GM19099 (cell line): ENCODE measurements around the gene TRIM26.

Experiments
- POLR2A ChIP-seq: IDR thresholded peaks from 3 replicates; pipeline ENCODE4 v1.6.1; 2011; ENCODE audit warnings: low read depth; ENCODE audit not compliant: insufficient read length; ENCODE audit errors: extremely low read depth

Gene TRIM26

DNA sequence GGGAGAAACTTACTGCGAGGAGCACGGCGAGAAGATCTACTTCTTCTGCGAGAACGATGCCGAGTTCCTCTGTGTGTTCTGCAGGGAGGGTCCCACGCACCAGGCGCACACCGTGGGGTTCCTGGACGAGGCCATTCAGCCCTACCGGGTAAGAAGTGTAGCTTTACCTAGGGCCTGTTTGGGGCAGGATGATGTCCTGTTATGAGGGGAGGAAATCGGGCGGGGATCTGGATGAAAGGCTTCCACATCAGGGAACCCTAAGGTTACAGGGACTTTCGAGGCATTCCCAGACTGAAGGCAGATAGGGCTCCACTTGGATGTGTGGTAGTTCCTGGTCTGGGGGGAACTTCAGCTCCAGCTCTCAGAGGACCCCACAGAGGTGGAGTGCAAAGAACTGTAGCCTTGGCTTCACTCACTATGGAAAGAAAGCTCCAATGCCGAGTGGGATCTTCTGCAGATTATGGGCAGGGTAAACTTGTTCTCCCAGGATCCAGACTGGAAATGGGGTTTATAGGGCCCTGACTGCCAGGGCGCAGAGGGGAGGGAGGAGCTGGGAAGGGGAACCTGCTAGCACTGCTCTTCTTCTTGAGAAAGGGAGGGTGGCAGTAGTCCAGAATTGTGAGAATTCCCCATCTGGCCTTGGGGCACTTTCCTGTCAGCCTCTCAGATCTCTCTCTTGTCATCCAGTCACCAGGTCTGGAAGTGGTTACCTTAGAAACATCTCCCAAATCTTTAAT, 49.1 kb downstream of the TRIM26 start:
- no peak for TF ChIP-seq POLR2A

DNA sequence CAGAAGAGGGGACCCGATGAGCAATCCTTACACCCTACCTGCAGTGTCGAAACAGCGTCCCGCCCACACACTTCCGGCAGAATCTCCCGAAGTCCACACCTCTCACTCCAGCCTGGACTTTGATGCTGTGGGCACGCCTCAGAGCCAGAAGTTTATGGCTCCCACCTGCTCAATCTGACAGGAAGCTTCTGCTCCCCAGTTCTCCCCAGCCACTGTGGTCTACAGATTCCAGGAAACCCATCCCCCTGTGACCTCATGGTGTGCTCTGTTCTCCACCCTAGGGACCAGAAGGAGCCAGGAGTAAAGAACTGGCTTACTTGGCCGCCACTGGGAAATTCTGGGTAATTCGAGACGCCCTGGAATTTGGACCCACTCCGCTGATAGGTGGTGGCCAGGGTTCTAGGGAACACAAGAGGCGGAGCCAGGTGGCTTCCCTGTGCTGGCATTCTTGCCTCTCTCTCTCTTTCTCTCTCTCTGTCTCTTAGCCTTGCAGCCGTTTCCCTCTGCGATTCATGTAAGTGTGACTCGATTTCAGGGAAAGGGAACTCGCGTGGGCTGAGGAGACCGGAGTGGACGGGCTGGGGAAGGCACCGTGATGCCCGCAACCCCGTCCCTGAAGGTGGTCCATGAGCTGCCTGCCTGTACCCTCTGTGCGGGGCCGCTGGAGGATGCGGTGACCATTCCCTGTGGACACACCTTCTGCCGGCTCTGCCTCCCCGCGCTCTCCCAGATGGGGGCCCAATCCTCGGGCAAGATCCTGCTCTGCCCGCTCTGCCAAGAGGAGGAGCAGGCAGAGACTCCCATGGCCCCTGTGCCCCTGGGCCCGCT, 49.9 kb downstream of the TRIM26 start, which contains the start of gene TRIM15:
TRIM15 (plus strand) TSS at position 457 of the 828 bp plus-strand sequence; CDS start at position 596, 139 bp downstream.
- TF ChIP-seq POLR2A, result no peak

DNA sequence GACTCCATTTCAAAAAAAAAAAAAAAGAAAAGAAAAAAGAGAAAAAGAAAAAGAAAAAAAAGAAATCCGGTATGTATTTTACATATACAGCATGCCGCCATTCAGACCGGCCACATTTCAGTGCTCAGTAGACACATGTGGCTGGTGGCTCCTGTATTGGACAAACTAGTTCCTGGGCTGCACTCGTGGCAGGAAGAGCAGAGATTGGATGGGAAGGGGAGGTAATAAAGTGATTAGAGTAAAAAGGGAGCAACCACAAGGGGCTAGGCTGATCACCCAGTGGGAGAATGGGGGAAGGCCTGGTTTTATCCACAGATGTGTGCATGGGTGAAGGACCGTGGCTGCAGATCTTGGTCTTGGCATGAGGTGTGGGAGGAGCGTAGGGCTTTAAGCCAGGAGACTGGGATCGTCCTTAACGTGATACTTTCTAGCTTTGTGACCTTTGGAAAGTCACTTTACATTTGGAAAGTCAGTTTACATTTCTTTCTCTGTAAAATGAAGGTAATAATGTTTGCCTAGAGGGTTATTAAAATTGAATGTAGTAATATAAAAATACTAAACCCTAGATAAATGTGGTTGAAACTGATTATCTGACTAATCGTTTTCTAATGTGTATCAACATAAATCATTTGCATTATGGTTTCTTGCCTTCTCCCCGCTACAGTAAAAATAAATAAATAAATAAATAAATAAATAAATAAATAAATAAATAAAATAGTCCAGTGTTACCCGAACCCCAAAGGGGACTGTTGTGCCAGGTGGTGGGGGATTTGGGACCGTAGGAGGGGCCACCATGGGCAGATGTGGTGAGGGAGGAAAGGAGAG, 50.7 kb downstream of the TRIM26 start:
- TF ChIP-seq POLR2A, result no peak

DNA sequence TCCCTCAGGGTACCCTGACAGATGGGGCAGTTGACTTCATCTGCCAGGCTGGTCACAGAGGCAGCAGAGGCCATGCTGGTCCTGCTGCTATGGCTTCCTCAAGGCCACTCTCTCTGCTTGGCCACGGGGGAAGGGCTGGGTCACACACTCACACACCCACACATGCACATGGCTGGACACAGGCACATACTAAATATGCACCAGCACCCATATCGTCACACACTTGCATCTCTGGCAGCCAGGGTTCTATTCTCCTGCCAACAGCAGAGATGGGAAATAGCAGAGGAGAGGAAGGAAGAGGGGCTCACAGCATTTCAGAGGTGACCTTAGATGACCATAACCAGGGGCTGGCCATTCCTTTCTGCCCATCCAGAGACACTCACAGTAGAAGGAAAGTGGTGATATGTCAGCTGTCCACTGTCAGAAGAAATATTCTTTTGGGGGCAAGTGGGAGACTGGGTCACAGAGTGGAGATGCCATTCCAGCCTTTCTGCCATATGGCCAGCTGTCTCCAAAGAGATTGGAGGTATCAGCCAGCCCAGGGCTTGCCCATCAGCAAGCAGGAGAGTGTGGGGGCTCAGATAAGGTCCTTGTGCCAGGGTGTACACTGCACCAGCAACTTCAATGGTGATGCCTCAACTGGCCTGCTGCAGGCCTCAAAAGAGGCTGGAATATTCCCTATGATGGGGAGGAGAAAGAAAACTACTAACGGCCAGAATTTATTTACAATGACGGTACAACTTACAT, 52.2 kb downstream of the TRIM26 start, which contains the start of gene TRIM10:
TRIM10 (minus strand) TSS at position 427 of the 747 bp plus-strand sequence; CDS start at position 74, 353 bp downstream.
- no peak for TF ChIP-seq POLR2A

DNA sequence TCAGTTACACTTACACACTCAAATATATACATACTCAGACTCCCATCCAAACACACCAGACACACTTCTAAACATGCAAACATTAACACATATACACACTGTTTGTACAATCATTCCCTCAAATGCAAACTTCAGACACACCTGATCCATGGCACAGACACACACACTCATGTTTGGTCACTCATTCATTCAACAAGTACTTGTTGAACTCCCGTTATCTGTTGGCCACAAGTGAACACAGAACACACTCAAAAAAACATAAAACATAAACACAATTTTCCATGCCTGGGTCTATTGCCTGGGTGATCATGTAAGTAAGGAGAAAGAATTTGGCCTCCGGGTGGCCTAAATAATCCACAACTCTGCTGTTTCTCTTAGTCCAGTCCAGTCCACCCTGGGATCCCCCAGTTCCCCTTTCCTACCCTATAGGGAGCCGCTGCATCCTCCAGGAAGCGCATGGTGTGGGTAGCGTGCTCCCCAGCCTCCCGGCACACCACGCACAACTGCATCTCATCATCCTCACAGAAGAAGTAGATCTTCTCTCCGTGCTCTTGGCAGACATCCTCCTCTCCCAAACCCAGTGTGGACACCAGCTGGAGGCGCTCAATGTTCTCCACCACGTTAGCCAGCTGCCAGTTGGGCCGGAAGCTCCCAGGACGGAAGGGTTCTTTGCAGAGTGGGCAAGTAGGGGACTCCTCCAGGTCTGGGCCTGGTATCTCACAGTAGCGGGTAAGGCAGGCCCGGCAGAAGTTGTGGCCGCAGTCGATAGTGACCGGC, 53.0 kb downstream of the TRIM26 start:
- TF ChIP-seq POLR2A, result no peak

DNA sequence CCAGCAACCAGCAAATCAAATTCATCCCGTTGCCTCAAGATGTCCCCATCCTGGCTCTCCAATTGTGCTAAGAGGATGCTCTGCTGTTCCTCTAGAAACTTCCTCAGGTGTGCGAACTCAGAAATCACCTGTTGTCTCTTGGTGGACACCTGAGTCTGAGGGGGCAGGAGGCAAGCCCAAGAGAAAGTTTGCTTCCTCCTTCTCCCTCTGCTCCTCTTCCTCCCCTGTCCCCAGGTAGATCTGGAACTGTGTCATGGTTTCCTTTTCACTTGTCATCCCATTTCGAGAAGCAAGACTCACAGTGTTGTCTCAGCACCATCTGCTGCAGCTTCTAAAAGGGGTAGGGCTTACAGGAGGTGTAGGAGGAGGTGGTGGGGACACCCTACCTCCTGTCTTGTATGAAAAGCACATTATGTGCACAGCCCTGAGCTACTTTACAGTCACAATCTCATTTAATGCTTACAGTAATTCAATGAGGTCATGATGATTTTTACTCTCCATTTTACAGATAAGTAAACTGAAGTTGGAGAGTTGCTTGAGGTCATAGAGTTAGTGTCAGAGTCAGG, 54.6 kb downstream of the TRIM26 start:
- TF ChIP-seq POLR2A, result no peak

DNA sequence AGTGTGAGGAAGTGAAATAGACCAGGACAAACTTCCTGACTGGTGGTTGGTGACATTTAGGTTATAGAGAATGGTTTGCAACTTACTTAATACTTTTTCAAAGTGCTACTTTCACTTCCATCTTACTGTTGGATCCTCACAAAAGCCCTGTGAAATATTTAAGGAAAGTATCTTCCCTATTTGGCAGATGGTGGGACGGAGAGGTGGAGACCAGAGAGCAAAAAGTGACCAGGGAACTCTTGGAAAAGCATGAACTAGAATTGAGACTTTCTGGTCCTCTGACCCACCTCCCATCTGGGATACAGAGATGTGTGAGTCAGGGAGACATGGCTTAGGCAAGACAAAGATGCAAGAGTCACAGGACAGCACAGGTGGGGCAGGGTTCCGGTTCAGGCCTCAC, 55.2 kb downstream of the TRIM26 start:
- no peak for TF ChIP-seq POLR2A

DNA sequence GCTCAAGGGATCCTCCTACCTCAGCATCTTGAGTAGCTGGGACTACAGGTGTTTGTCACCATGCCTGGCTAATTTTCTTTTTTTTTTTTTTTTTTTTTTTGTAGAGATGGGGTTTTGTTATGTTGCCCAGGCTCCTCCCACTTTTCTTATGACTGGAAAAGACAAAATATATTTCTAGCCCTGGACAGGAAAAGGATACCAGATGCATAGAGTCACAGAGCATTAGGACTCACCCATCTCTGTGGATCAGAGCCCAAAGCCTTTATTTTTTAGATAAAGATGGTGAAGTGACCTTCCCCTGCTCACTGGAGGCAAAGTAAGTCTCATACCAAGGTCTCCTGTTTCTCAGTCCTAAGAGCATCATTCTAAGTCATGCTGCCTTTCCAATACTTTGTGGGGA, 55.6 kb downstream of the TRIM26 start:
- TF ChIP-seq POLR2A, result no peak

DNA sequence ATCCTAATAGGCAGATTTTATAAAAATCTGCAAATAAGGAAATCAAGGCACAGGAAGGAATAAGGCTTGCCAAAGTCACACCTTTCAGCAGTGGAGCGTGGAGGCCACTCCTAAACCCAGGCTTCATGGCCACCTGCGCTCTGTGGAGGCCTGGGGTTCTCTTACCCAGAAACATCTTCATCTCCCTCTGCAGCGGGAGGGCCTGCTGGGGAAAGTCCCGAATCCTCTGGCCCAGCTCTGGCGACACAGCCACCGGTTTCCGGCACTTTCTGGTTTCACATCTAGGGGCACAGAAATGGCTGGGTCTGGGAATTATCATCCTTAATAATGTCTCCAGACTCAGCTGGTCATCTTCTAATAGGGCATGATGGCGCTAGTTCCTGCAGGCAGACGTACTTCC, 56.4 kb downstream of the TRIM26 start:
- TF ChIP-seq POLR2A, result no peak

DNA sequence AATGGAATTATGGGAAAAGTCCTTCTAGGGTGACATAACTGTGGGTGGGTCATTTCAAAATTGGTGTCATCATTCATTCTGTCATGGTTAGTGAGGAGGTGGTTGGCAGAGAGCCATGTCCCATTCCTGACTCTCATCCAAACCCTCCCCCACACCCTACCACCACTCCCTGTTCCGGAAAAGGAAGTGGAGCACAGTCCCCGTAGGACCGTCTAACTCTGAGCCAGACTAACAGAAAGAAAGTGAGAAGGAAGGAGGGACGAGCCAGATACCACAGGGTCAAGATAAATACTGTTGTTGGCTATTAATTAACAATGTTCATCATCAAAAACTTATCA, 57.0 kb downstream of the TRIM26 start:
- no peak for TF ChIP-seq POLR2A

DNA sequence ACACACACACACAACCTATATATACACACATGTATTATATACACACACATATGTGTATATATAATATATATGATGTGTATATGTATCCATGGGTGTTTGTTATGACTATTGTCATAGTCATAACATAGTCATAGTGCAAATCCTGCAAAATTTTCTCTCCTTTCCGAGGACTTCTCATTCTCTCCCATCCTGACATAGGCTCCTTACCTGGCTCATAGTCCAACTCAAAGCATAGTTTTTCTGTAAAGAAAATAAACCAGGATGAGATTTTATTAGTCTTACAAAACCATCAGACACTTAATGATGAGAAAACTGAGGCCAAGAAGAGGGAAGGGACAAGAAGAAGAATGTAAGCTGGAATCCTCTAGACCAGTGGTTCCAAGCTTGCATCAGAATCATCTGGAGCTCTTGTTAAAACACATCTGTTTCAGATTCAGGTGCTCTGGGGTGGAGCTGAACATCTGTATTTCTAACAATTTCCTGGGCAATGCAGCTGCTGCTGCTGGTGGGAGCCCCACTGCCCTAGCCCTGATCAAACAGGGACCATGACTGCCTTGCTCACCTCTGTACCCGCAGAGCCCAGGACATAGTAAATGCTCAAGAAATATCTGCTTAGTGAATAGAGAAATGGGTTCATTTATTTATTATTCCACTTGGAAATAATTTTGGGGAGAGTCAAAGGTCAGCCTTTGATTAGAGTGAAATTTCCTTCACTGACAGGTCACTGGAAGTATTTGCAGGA, 57.5 kb downstream of the TRIM26 start:
- no peak for TF ChIP-seq POLR2A

DNA sequence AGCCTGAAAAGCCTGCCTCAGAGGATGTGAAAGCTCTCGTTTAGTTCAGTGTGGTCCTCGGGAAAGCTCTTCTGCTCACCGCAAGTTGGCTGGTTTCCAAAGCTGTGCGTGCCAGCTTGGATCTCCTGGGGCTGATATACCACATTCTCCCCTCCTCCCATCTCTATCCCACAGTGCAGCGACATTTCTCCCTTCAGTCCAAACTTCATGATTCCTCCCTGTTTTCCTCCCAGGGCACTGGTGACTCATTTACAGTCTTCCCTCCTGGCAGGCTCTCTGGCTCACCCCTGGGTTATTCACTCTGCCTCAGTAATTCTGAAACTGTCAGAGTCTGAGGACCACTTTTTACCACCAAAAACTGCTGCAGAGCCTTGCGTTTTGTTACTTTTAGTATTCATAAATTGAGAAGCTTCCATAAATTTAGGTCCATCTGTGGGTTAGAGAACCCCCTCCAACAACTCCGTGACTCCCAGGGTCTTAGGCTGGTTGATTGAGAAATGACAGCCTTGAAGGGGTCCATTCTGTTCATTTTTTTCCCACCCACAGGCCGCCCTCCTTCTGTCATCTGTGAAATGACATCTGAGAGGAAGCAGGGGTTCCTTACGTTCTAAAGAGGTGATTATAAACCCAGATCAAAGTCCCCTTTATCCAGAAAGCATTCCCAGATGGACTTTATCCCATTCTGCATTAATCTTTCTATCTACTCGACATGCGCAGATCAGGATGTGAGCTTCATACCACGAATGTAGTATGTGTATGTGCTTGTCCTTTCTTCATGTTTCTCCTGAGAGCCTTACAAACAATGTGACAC, 58.3 kb downstream of the TRIM26 start:
- no peak for TF ChIP-seq POLR2A
